Neutrophil (primary cell): Measurements from ENCODE around the gene LIFR.

Source experiments
- H3K27ac ChIP-seq: fragments of 200-600 bp; sonication (generic); 2 replicates; pipeline ENCODE4 v1.5.1; 2016; ENCODE audit warnings: mild to moderate bottlenecking, moderate library complexity
- H3K27me3 ChIP-seq: fragments of 200-600 bp; sonication (generic); 2 replicates; pipeline ENCODE4 v1.6.0; 2016; ENCODE audit warnings: mild to moderate bottlenecking
- H3K36me3 ChIP-seq: fragments of 200-600 bp; sonication (generic); 2 replicates; pipeline ENCODE4 v1.5.1; 2017
- H3K4me1 ChIP-seq, 2 experiments: fragments of 200-600 bp in 1 of 2; sonication (generic) in 1 of 2; 1 replicate in 1 of 2; 2 replicates in 1 of 2; pipeline versions ENCODE4 v1.5.1 to v1.6.1; 2013 to 2016; ENCODE audit warnings: low read depth in 1 of 2, low read length in 1 of 2, mild to moderate bottlenecking in 1 of 2, moderate library complexity in 1 of 2; ENCODE audit not compliant: control insufficient read depth in 1 of 2, insufficient read depth in 1 of 2
- H3K4me3 ChIP-seq, 2 experiments: fragments of 200-600 bp in 1 of 2; sonication (generic) in 1 of 2; 1 replicate in 1 of 2; 2 replicates in 1 of 2; pipeline ENCODE4 v1.5.1; 2013 to 2016; ENCODE audit warnings: low read depth in 1 of 2, low read length in 1 of 2, mild to moderate bottlenecking in 1 of 2, moderate library complexity in 1 of 2
- H3K9me3 ChIP-seq: fragments of 200-600 bp; sonication (generic); 2 replicates; pipeline ENCODE4 v1.5.1; 2016
- CTCF ChIP-seq: fragments of 200-600 bp; sonication (generic); IDR thresholded peaks from 2 replicates; pipeline ENCODE4 v1.5.1; 2016; ENCODE audit warnings: antibody characterized with exemption

The LIFR gene

GRCh38 chr5:38434966-38435705 lies 121.3 kb downstream of the LIFR start:
- Histone ChIP-seq H3K9me3 (no peaks in the 10 kb centered on the region), H3K27me3 (peaks cover 61% of the 10 kb centered on the region), H3K36me3 (no peaks in the 10 kb centered on the region), H3K27ac (no peak overlapping the region), H3K4me1 (no peaks in the 10 kb centered on the region), H3K4me3 (no peak overlapping the region)
- no peak for TF ChIP-seq CTCF

GRCh38 chr5:38433160-38433861 lies 123.1 kb downstream of the LIFR start:
- Histone ChIP-seq H3K4me3 (no peak overlapping the region), H3K36me3 (no peaks in the 10 kb centered on the region), H3K27ac (no peak overlapping the region), H3K9me3 (no peaks in the 10 kb centered on the region), H3K4me1 (no peaks in the 10 kb centered on the region), H3K27me3 (peaks cover 66% of the 10 kb centered on the region)
- TF ChIP-seq CTCF = no peak

GRCh38 chr5:38431242-38431853 lies 125.1 kb downstream of the LIFR start:
- peaks cover 65% of the 10 kb centered on the region for H3K27me3 ChIP-seq
- H3K36me3 ChIP-seq = no peaks in the 10 kb centered on the region
- H3K27ac ChIP-seq = no peak overlapping the region
- no peak overlapping the region for H3K4me3 ChIP-seq
- no peak for TF ChIP-seq CTCF
- H3K9me3 ChIP-seq = no peaks in the 10 kb centered on the region
- H3K4me1 ChIP-seq = peaks cover 0 to 2% of the 10 kb centered on the region in 2 experiments

GRCh38 chr5:38426986-38427950 lies 129.2 kb downstream of the LIFR start:
- Histone ChIP-seq H3K4me1 (peaks cover 0 to 4% of the 10 kb centered on the region in 2 experiments), H3K27me3 (peaks cover 63% of the 10 kb centered on the region), H3K36me3 (no peaks in the 10 kb centered on the region), H3K4me3 (no peak overlapping the region), H3K27ac (no peak overlapping the region), H3K9me3 (no peaks in the 10 kb centered on the region)
- TF ChIP-seq CTCF = no peak

GRCh38 chr5:38426490-38426889 lies 130.0 kb downstream of the LIFR start:
- Histone ChIP-seq H3K27me3 (peaks cover 68% of the 10 kb centered on the region), H3K27ac (no peak overlapping the region)

More at GRCh38 chr5:38426490-38426889, 130.0 kb downstream of the LIFR start:
- TF ChIP-seq CTCF = no peak
- Histone ChIP-seq H3K36me3 (no peaks in the 10 kb centered on the region), H3K4me1 (peaks cover 0 to 4% of the 10 kb centered on the region in 2 experiments), H3K9me3 (no peaks in the 10 kb centered on the region), H3K4me3 (no peak overlapping the region)
